B cell (primary cell): ENCODE results near the gene VPS13D. TPM values are rescaled to one million over a fixed set of nuclear protein-coding genes. Genes with fewer than 3 reads are reported as not detected.

Experiments
- ATAC-seq: fragments of 200-7000 bp; cut with Tn5 transposase; one replicate; pipeline ENCODE4 v1.10.0; 2021; ENCODE audit warnings: low read depth, mild to moderate bottlenecking, moderate number of reproducible peaks, moderate library complexity
- CTCF ChIA-PET: fragments of 350-600 bp; sonication (Branson Sonifier 250); formaldehyde crosslinking; loops from one replicate; lab custom pipeline; 2021; ENCODE audit warnings: antibody characterized with exemption, inconsistent platforms; lab: Charles Lee
- POLR2A ChIA-PET: fragments of 350-600 bp; sonication (Branson Sonifier 250); formaldehyde crosslinking; loops from one replicate; lab custom pipeline; 2021; ENCODE audit warnings: antibody characterized with exemption; lab: Charles Lee
- DNase-seq: peaks from one replicate; pipeline ENCODE4 v3.0.0; 2013
- H2AFZ ChIP-seq: 2 replicates; pipeline ENCODE4 v1.6.1; 2012; ENCODE audit warnings: mild to moderate bottlenecking, low read depth, low read length; ENCODE audit not compliant: insufficient read depth, poor library complexity, severe bottlenecking
- H3K27ac ChIP-seq, 2 donors: 1 replicate in 1 of 2; 2 replicates in 1 of 2; pipeline ENCODE4 v1.5.1; 2012 to 2013; ENCODE audit warnings: low read length in 2 of 2, mild to moderate bottlenecking in 2 of 2, moderate library complexity in 1 of 2
- H3K27me3 ChIP-seq, 4 experiments: fragments of 200-600 bp in 1 of 4; sonication (generic) in 1 of 4; replicated peaks in 1 of 4; 1 replicate in 2 of 4; 2 replicates in 2 of 4; pipeline versions ENCODE4 v1.6.1 to v1.7.0; 2013 to 2016; ENCODE audit warnings: low read length in 3 of 4, mild to moderate bottlenecking in 2 of 4, mixed read lengths in 1 of 4, moderate library complexity in 1 of 4; ENCODE audit not compliant: insufficient read depth in 4 of 4, control insufficient read depth in 3 of 4; ENCODE audit errors: control extremely low read depth in 1 of 4
- H3K36me3 ChIP-seq, 2 experiments: replicated peaks in 1 of 2; 1 replicate in 1 of 2; 2 replicates in 1 of 2; pipeline versions ENCODE4 v1.6.1 to v1.7.1; 2013; ENCODE audit warnings: low read length in 1 of 2; ENCODE audit not compliant: insufficient read depth in 2 of 2, control insufficient read depth in 1 of 2; ENCODE audit errors: control extremely low read depth in 1 of 2, extremely low read depth in 1 of 2
- H3K4me1 ChIP-seq, 2 donors: fragments of 200-600 bp in 1 of 2; sonication (generic) in 1 of 2; 1 replicate in 1 of 2; 2 replicates in 1 of 2; pipeline versions ENCODE4 v1.5.1 to v1.6.1; 2013 to 2017; ENCODE audit warnings: low read length in 2 of 2; ENCODE audit not compliant: control insufficient read depth in 2 of 2, insufficient read depth in 2 of 2
- H3K4me2 ChIP-seq: replicated peaks from 2 replicates; pipeline ENCODE3; 2012; ENCODE audit warnings: mild to moderate bottlenecking, low read depth, low read length; ENCODE audit not compliant: poor library complexity, severe bottlenecking
- H3K4me3 ChIP-seq, 5 experiments: fragments of 200-600 bp in 1 of 5; sonication (generic) in 1 of 5; 1 replicate in 3 of 5; 2 replicates in 2 of 5; pipeline versions ENCODE4 v1.5.1 to v1.7.0; 2011 to 2016; ENCODE audit warnings: low read length in 4 of 5, mild to moderate bottlenecking in 4 of 5, low read depth in 2 of 5, control low read depth in 1 of 5, moderate library complexity in 1 of 5; ENCODE audit not compliant: insufficient read depth in 1 of 5; ENCODE audit errors: control extremely low read depth in 1 of 5, extremely low read depth in 1 of 5
- H3K79me2 ChIP-seq: fragments of 200-600 bp; sonication (generic); one replicate; pipeline ENCODE4 v1.6.0; 2016; ENCODE audit warnings: low read length; ENCODE audit not compliant: control insufficient read depth, insufficient read depth
- H3K9ac ChIP-seq: fragments of 200-600 bp; sonication (generic); 2 replicates; pipeline ENCODE4 v1.6.1; 2017; ENCODE audit warnings: mild to moderate bottlenecking, low read length, moderate library complexity
- H3K9me3 ChIP-seq, 3 donors: one replicate each; pipeline versions ENCODE4 v1.6.1 to v1.7.1; 2013; ENCODE audit warnings: low read length in 2 of 3; ENCODE audit not compliant: control insufficient read depth in 2 of 3, insufficient read depth in 1 of 3; ENCODE audit errors: control extremely low read depth in 1 of 3
- H4K20me1 ChIP-seq: 2 replicates; pipeline ENCODE4 v1.6.0; 2012; ENCODE audit warnings: mild to moderate bottlenecking, low read length; ENCODE audit not compliant: insufficient read depth, control insufficient read depth, poor library complexity, severe bottlenecking
- H3K27ac Mint-ChIP-seq: one replicate; pipeline ENCODE4 v1.8.0; 2021; ENCODE audit warnings: mixed read lengths
- H3K27me3 Mint-ChIP-seq: one replicate; pipeline ENCODE4 v1.8.0; 2021; ENCODE audit warnings: mixed read lengths
- H3K4me1 Mint-ChIP-seq: one replicate; pipeline ENCODE4 v1.8.0; 2021; ENCODE audit warnings: mixed read lengths
- H3K4me3 Mint-ChIP-seq: one replicate; pipeline ENCODE4 v1.8.0; 2021; ENCODE audit warnings: mixed read lengths
- H3K9me3 Mint-ChIP-seq: one replicate; pipeline ENCODE4 v1.8.0; 2022; ENCODE audit warnings: mixed read lengths; ENCODE audit not compliant: insufficient read depth
- CTCF ChIP-seq: fragments of 200-600 bp; IDR thresholded peaks from one replicate; pipeline ENCODE4 v1.8.0; 2022; ENCODE audit warnings: antibody characterized with exemption, mild to moderate bottlenecking
- EZH2 ChIP-seq: IDR thresholded peaks from 2 replicates; pipeline ENCODE4 v1.6.1; 2012; ENCODE audit warnings: borderline replicate concordance, low read depth, mild to moderate bottlenecking, moderate library complexity, low read length; ENCODE audit not compliant: insufficient read depth, poor library complexity, severe bottlenecking
- whole genome bisulfite sequencing: methylation state at CpG from one replicate; pipeline ENCODE4 v1.1.5; 2013; ENCODE audit warnings: missing lambda C conversion rate; ENCODE audit not compliant: insufficient coverage; 5-methylcytosine and 5-hydroxymethylcytosine counted together
- intact Hi-C: fragments of 100-400 bp; cut with micrococcal nuclease; formaldehyde crosslinking; loops from one replicate; pipeline ENCODE4 v1.10.0; 2022
- polyA plus RNA-seq: library from polyadenylated mRNA; depleted of rRNA; stranded (reverse); fragments of >200 nt; gene quantifications from 2 replicates; pipeline ENCODE4 v1.2.3, GENCODE V29; 2012
- total RNA-seq, 2 donors: library from RNA; stranded (reverse); fragments of 120-200 nt in 1 of 2; gene quantifications; 1 replicate in 1 of 2; 2 replicates in 1 of 2; pipeline versions ENCODE4 v1.2.3 to v1.2.4, GENCODE V29; 2013 to 2022

The VPS13D gene
- total and polyA plus RNA-seq, 2 donors (not counting 1 experiment from before 2014, with no cell fraction given), result 29.9 to 104 TPM

- DNase-seq (no peak), ATAC-seq (no peak)
- Mint-ChIP-seq H3K27me3 (no peaks in the 10 kb centered on the region), H3K9me3 (no peaks in the 10 kb centered on the region), H3K4me1 (no peaks in the 10 kb centered on the region), H3K4me3 (no peak overlapping the region), H3K27ac (no peak overlapping the region)
- Histone ChIP-seq H3K4me1 (no peaks in the 10 kb centered on the region), H3K36me3 (peaks cover 8 to 59% of the 10 kb centered on the region in 2 experiments), H3K4me3 (no peak overlapping the region), H3K79me2 (no peaks in the 10 kb centered on the region), H3K27me3 (no peaks in the 10 kb centered on the region), H3K27ac (no peak overlapping the region), H4K20me1 (no peaks in the 10 kb centered on the region), H2AFZ (no peak overlapping the region), H3K4me2 (no peak overlapping the region), H3K9me3 (no peaks in the 10 kb centered on the region), H3K9ac (no peak overlapping the region)
- TF ChIP-seq EZH2 (no peak), CTCF (no peak)
- intact Hi-C loops, result no loop called here
- ChIA-PET CTCF (interaction anchor here (1.3 to 1.6 kb wide), 2 partner anchors 34 to 362 kb away, joined by 3 to 4 read pairs; no protein-coding TSS in a partner anchor), POLR2A (interaction anchor here (0.6 kb wide), 1 partner anchor 192 kb away, joined by 5 read pairs; no protein-coding TSS in a partner anchor)
- WGBS, result no CpG with 5 or more reads among the region's 1 CpG
Measured at GRCh38 chr1:12296623-12297022, 66.8 kb downstream of the VPS13D start.

GRCh38 chr1:12300706-12301105 is 70.9 kb downstream of the VPS13D start:
- no peaks in the 10 kb centered on the region for H3K27me3 ChIP-seq

More at GRCh38 chr1:12300706-12301105, 70.9 kb downstream of the VPS13D start:
- H3K27ac Mint-ChIP-seq, result no peak overlapping the region
- no peak for DNase-seq
- no peak overlapping the region for H3K4me3 ChIP-seq
- intact Hi-C loops, result no loop called here
- H3K9ac ChIP-seq, result no peak overlapping the region
- no peaks in the 10 kb centered on the region for H3K4me1 ChIP-seq
- no peaks in the 10 kb centered on the region for H3K4me1 Mint-ChIP-seq
- TF ChIP-seq CTCF, result no peak
- TF ChIP-seq EZH2, result no peak
- H3K4me3 Mint-ChIP-seq, result no peak overlapping the region
- no peak overlapping the region for H3K27ac ChIP-seq
- H3K4me2 ChIP-seq, result no peak overlapping the region
- H3K27me3 Mint-ChIP-seq, result no peaks in the 10 kb centered on the region
- no peaks in the 10 kb centered on the region for H4K20me1 ChIP-seq
- CTCF ChIA-PET, result interaction anchor here (0.7 to 1.9 kb wide), 4 partner anchors 12 to 320 kb away, joined by 3 to 4 read pairs (median 3); no protein-coding TSS in a partner anchor
- H2AFZ ChIP-seq, result no peak overlapping the region
- no CpG with 5 or more reads among the region's 4 CpGs for WGBS
- no peaks in the 10 kb centered on the region for H3K9me3 ChIP-seq
- no peaks in the 10 kb centered on the region for H3K9me3 Mint-ChIP-seq
- ATAC-seq, result no peak
- H3K36me3 ChIP-seq, result peaks cover 24 to 69% of the 10 kb centered on the region in 2 experiments
- H3K79me2 ChIP-seq, result no peaks in the 10 kb centered on the region
- POLR2A ChIA-PET, result no interaction called here
